Fibroblast of the aortic adventitia (primary cell): Measurements from ENCODE around the gene C1orf35. TPM values are rescaled to one million over a fixed set of nuclear protein-coding genes. Genes with fewer than 3 reads are reported as not detected.

Experiments
- DNase-seq: peaks from one replicate; pipeline ENCODE4 v3.0.0-alpha.2; 2010; ENCODE audit warnings: low read depth
- H3K4me3 ChIP-seq: 2 replicates; pipeline ENCODE4 v1.5.1; 2011; ENCODE audit warnings: low read depth, mild to moderate bottlenecking, control low read depth, low read length, moderate library complexity
- total RNA-seq: library from RNA; depleted of rRNA; stranded (reverse); fragments of >200 nt; gene quantifications from 2 replicates; pipeline ENCODE4 v1.2.3, GENCODE V29; 2012; ENCODE audit warnings: low replicate concordance
- TF ChIP-seq, protein P1 (sequence below): IDR thresholded peaks from 2 replicates; pipeline ENCODE4 v1.5.1; 2011; ENCODE audit warnings: mild to moderate bottlenecking, low read length, control low read depth, inconsistent platforms; ENCODE audit not compliant: insufficient read depth

The C1orf35 gene
- total RNA-seq, 1 donor, result 5.9 TPM

DNA sequence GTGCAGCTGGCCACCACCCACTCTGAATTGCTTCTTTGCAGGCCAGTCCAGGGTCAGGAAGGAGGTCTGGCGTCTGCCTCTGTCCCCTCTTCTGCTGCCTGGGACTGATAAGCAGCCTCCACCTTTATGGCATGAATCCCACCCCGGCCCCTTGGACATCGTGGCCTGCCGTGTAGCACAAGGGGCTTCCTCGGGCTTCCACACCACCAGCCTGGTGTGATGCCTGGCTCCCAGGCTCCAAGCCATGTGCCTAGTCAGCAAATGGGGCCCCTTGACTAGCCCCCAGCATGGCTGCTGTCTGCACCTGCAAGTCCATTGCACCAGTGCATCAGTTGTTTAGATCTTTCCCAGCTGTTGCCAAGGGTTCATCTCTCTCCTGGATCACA lies 30.5 kb downstream of the C1orf35 start:
- TF ChIP-seq, protein P1, sequence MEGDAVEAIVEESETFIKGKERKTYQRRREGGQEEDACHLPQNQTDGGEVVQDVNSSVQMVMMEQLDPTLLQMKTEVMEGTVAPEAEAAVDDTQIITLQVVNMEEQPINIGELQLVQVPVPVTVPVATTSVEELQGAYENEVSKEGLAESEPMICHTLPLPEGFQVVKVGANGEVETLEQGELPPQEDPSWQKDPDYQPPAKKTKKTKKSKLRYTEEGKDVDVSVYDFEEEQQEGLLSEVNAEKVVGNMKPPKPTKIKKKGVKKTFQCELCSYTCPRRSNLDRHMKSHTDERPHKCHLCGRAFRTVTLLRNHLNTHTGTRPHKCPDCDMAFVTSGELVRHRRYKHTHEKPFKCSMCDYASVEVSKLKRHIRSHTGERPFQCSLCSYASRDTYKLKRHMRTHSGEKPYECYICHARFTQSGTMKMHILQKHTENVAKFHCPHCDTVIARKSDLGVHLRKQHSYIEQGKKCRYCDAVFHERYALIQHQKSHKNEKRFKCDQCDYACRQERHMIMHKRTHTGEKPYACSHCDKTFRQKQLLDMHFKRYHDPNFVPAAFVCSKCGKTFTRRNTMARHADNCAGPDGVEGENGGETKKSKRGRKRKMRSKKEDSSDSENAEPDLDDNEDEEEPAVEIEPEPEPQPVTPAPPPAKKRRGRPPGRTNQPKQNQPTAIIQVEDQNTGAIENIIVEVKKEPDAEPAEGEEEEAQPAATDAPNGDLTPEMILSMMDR, result no peak
- no peak for DNase-seq
- H3K4me3 ChIP-seq, result no peak overlapping the region

DNA sequence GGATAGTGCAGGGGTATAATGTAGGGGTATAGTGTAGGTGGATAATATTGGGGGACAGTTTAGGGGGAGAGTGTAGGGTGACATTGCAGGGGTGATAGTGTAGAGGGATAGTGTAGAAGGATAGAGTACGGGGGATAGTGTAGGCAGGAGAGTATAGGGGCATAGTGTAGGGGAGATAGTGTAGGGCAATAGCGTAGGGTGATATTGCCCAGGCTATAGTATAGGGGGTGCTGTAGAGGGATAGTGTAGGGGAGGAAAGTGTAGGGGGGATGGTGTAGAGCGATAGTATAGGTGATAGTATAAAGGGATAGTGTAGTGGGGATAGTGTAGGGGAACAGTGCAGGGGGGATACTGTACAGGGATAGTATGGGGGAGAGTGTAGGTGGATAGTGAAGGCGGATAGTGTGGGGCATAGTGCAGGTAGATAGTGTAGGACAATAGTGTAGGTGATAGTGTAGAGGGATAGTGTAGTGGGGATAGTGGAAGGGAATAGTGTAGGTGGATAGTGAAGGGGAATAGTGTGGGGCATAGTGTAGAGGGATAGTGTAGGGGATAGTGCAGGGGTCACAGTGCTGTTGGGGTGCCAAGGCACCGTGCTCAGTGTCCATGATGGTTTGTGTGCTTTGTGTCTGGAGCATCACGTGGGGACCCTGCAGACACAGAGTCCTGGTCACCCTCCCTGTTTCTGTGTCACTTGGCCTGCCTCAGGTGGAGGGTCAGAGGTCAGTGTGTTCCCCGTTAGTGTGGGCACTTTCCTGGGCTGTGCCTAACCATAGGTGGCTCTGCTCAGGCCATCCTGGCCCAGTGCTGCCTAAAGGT lies 31.1 kb downstream of the C1orf35 start:
- no peak overlapping the region for H3K4me3 ChIP-seq
- DNase-seq, result no peak
- TF ChIP-seq, protein P1, result no peak

DNA sequence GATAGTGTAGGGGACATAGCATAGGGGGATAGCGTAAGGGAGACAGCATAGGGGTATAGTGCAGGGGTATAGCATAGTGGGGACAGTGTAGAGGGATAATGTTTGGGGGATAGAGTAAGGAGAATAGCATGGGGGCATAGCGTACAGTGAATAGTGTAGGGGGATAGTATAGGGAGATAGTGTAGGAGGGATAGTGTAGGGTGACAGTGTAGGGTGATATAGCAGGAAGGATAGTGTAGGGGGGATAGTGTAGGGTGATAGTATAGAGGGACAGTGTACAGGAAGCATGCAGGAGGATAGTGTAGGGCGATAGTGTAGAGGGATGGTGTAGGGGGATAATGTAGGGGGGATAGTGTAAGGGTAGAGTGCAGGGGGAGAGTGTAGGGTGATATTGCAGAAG lies 32.3 kb downstream of the C1orf35 start:
- TF ChIP-seq, protein P1, result no peak
- no peak overlapping the region for H3K4me3 ChIP-seq
- no peak for DNase-seq

DNA sequence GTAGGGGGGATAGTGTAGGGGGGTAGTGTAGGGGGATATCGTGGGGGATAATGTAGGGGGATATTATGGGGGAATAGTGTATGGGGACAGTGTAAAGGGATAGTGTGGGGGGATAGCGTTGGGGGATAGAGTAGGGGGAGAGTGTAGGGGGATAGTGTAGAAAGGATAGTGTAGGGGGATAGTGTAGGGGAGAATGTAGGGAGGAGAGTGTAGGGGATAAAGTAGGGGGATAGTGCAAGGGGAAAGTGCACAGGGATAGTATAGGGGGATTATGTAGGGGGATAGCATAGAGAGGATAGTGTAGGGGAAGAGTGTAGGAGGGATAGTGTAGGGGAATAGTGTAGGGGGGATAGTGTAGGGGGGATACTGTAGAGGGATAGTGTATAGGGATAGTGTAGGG lies 33.0 kb downstream of the C1orf35 start:
- no peak for DNase-seq
- no peak overlapping the region for H3K4me3 ChIP-seq
- TF ChIP-seq, protein P1, result no peak

DNA sequence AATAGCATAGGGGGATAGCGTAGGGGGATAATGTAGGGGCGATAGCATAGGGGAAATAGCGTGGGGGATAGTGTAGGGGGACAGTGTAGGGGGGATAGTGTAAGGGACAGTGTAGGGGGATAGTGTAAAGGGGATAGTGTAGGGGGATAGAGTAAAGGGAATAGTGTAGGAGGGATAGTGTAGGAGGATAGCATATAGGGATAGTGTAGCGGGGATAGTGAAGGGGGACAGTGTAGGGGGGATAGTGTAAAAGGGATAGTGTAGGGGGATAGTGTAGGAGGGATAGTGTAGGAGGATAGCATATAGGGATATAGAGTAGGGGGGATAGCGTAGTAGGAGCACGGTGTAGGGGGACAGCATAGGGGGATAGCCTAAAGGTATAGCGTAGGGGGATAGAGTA lies 34.8 kb downstream of the C1orf35 start:
- DNase-seq, result no peak
- no peak overlapping the region for H3K4me3 ChIP-seq
- TF ChIP-seq, protein P1, result no peak

DNA sequence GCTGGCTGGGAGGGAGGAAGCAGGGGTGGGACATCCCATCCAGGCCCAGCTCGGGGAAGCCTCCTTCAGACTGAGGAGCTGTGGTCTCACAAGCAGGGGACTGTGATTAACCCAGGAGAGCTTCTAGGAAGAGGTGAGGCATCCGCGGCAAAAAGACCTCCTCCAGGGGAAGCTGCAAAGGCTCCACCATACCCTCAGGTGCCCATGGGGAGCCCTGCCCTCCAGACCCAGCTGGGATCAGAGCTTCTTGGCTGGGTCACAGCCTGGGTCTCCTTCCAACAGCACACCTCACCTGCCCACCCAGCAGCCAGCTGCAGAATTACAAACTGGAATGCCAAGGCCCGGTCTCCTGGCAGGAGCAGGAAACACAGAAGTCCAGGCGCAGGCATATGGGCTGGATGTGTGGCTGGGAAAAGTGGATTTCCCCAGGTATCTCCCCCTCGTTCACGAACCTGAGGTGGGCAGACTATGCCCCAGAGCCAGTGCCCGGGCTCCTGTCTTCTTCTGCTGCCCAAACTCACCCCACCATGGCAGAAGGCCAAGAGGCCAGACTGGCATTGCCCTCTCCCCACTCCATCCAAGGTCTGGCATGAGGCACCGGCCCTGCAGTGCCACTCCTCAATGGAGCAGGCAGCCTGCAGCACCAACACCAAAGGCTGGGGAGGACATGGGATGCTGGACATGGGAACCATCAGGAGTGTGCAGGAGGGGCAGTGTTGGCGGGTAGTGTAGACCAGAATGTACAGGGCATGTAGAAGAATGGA lies 36.1 kb downstream of the C1orf35 start:
- no peak for DNase-seq
- TF ChIP-seq, protein P1, result no peak
- no peak overlapping the region for H3K4me3 ChIP-seq
